Measurements from ENCODE around the gene GABRG3. TPM values are rescaled to one million over a fixed set of nuclear protein-coding genes. Genes with fewer than 3 reads are reported as not detected.

GABRG3 gene
- total and polyA plus RNA-seq, 3 donors from 2014 or later = 3.7 to 13.4 (median 6.9) TPM

GRCh38 chr15:27323801-27324200 is 352.8 kb downstream of the GABRG3 start:
- TF ChIP-seq POLR2A (IDR thresholded peaks at IDR 0.05) (no peak), CTCF (IDR thresholded peaks at IDR 0.05) (no peak)
- Histone ChIP-seq H3K36me3 (ENCODE audit: low read depth, missing control alignments) (no peaks in the 10 kb centered on the region), H3K4me1 (no peaks in the 10 kb centered on the region), H3K27ac (no peak overlapping the region), H3K27me3 (no peaks in the 10 kb centered on the region), H3K4me3 (no peak overlapping the region), H3K9me3 (no peaks in the 10 kb centered on the region)
- no peak for DNase-seq
- intact Hi-C loops (cut with DNase I; ENCODE audit: low total_unique reads) = no loop called here
- 84 to 89% methylated on average over 9 of the region's 9 CpGs for WGBS, 2 donors

DNA sequence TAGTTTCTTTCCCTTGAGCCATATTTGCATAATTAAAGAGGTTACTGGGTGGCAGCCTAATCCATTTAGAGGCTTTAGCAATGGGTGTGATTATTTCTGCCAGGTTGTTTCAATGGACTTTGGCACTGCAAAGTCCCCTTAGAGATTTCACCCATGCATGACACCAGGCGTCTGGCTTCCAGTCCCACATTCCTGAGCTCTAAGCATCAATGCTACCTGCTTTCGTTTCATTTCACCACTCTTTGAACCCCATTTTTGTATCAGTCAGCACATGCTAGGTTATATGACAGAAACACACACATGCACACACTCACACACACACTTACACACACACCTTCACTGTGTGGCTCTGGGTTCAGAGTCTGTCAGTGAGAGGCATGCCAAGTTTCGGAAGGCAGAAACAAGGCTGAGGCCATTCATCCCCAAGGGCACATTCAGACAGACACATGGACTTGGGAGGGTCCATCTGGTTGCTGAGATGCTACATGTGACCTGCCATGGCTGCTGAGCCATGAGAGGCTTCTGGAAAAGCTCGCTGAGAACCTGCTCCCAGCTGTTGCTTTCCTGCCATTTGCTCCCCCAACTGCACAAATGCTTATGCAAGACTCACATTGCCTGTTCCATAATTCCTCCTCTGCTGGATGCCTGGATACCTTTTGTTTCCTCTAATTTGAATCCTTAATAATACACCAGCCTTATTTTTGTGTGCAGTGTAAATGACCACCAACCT is 354.1 kb downstream of the GABRG3 start:
- H3K9me3 ChIP-seq = no peaks in the 10 kb centered on the region
- intact Hi-C loops (cut with DNase I; ENCODE audit: low total_unique reads) = no loop called here
- H3K27me3 ChIP-seq = no peaks in the 10 kb centered on the region

DNA sequence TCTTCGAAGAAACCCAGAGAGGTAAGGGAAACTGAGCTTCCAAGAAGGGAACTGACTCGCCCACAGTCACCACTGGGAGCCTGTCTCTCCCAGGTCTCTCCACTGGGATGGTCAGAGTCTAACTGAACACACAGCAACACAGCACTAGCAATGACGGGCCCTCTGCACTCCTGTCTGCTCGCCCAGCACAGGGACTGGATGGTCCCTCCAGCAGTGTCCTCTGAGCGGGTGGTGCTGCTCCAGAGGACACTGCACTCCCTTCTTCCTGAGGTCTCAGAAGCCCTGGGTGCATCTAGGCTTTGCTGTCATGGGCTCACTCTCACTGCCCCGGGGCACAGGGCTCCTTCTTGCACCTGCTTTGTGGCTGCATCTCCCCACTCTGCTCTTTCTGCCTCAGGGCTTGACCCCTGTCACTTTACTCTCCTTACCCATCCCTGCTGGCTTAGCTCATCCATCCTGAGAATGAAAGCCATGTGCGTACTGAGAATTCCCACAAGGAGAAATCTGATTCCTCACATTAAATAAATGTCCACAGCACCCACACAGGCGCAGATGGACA is 356.6 kb downstream of the GABRG3 start:
- WGBS, 2 donors = 72 to 83% methylated on average over 5 to 7 of the region's 8 CpGs

More for the DNA sequence above, 354.1 kb downstream of the GABRG3 start:
- Histone ChIP-seq H3K27ac (no peak overlapping the region), H3K4me1 (no peaks in the 10 kb centered on the region), H3K36me3 (ENCODE audit: low read depth, missing control alignments) (no peaks in the 10 kb centered on the region), H3K4me3 (no peak overlapping the region)
- 81 to 93% methylated on average over 4 of the region's 4 CpGs for WGBS, 2 donors
- TF ChIP-seq CTCF (IDR thresholded peaks at IDR 0.05) (no peak), POLR2A (IDR thresholded peaks at IDR 0.05) (no peak)
- DNase-seq = no peak

GRCh38 chr15:27328186-27328585 is 357.2 kb downstream of the GABRG3 start:
- Histone ChIP-seq H3K4me1 (no peaks in the 10 kb centered on the region), H3K27ac (no peak overlapping the region), H3K9me3 (no peaks in the 10 kb centered on the region), H3K4me3 (no peak overlapping the region), H3K27me3 (no peaks in the 10 kb centered on the region), H3K36me3 (ENCODE audit: low read depth, missing control alignments) (no peaks in the 10 kb centered on the region)
- TF ChIP-seq POLR2A (IDR thresholded peaks at IDR 0.05) (no peak), CTCF (IDR thresholded peaks at IDR 0.05) (no peak)
- no peak for DNase-seq
- WGBS, 2 donors = 46 to 57% methylated on average over 7 of the region's 7 CpGs
- intact Hi-C loops (cut with DNase I; ENCODE audit: low total_unique reads) = no loop called here

More for the DNA sequence above, 356.6 kb downstream of the GABRG3 start:
- no peak overlapping the region for H3K27ac ChIP-seq
- TF ChIP-seq POLR2A (IDR thresholded peaks at IDR 0.05) (no peak), CTCF (IDR thresholded peaks at IDR 0.05) (no peak)
- intact Hi-C loops (cut with DNase I; ENCODE audit: low total_unique reads) = no loop called here
- no peaks in the 10 kb centered on the region for H3K9me3 ChIP-seq
- H3K36me3 ChIP-seq (ENCODE audit: low read depth, missing control alignments) = no peaks in the 10 kb centered on the region
- no peak for DNase-seq
- no peaks in the 10 kb centered on the region for H3K4me1 ChIP-seq
- H3K27me3 ChIP-seq = no peaks in the 10 kb centered on the region
- H3K4me3 ChIP-seq = no peak overlapping the region

GRCh38 chr15:27328608-27329007 is 357.6 kb downstream of the GABRG3 start:
- Histone ChIP-seq H3K27ac (no peak overlapping the region), H3K36me3 (ENCODE audit: low read depth, missing control alignments) (no peaks in the 10 kb centered on the region), H3K4me3 (no peak overlapping the region), H3K27me3 (no peaks in the 10 kb centered on the region), H3K4me1 (no peaks in the 10 kb centered on the region), H3K9me3 (no peaks in the 10 kb centered on the region)
- no peak for TF ChIP-seq CTCF (IDR thresholded peaks at IDR 0.05)
- no peak for TF ChIP-seq POLR2A (IDR thresholded peaks at IDR 0.05)
- intact Hi-C loops (cut with DNase I; ENCODE audit: low total_unique reads) = no loop called here
- 60 to 68% methylated on average over 7 to 13 of the region's 13 CpGs for WGBS, 2 donors
- no peak for DNase-seq
